HepG2 (cell line): ENCODE results near the gene HIPK2. TPM values are rescaled to one million over a fixed set of nuclear protein-coding genes. Genes with fewer than 3 reads are reported as not detected.

Source experiments
- ATAC-seq: fragments of 200-7000 bp; cut with Tn5 transposase; 3 replicates; pipeline ENCODE4 v1.9.1; 2020; ENCODE audit warnings: mild to moderate bottlenecking, moderate library complexity
- BruUV-seq: library from RNA; stranded (reverse); fragments of 400-500 nt; replicated peaks from 2 replicates; lab custom pipeline; 2021; lab: Mats Ljungman, UMichigan
- CTCF ChIA-PET: fragments of 300-600 bp; formaldehyde crosslinking; extraction: SDS; loops from one replicate; lab custom pipeline; 2021; ENCODE audit warnings: low total read pairs, inconsistent platforms, low intra/inter-chr PET ratio; lab: Yijun Ruan, JAX
- POLR2A ChIA-PET: fragments of 350-600 bp; sonication (Branson Sonifier 250); formaldehyde crosslinking; loops from one replicate; lab custom pipeline; 2020; ENCODE audit warnings: antibody characterized with exemption, inconsistent platforms; lab: Yijun Ruan, JAX
- DNase-seq: peaks from one replicate; pipeline ENCODE4 v3.0.0-alpha.2; 2015; ENCODE audit warnings: low spot score
- FAIRE-seq: peaks from 3 replicates; lab custom pipeline; 2011; peaks lifted over from hg19 to GRCh38; lab: Jason Lieb, UNC
- H2AFZ ChIP-seq: one replicate; pipeline ENCODE4 v1.6.1; 2011; ENCODE audit warnings: low read length, inconsistent platforms
- H3K27ac ChIP-seq: fragments of 300-600 bp; 3 replicates; pipeline ENCODE4 v1.8.0; 2011; ENCODE audit warnings: mixed run types, mild to moderate bottlenecking, mixed read lengths, low read length, inconsistent platforms; ENCODE audit not compliant: insufficient read depth; ENCODE audit errors: extremely low read length
- H3K27me3 ChIP-seq, 2 experiments: fragments of 200-600 bp in 1 of 2; 2 replicates in 1 of 2; 3 replicates in 1 of 2; pipeline versions ENCODE4 v1.6.0 to v1.8.0; 2011; ENCODE audit warnings: low read length in 2 of 2, mild to moderate bottlenecking in 2 of 2, moderate library complexity in 2 of 2, inconsistent platforms in 1 of 2; ENCODE audit not compliant: insufficient read depth in 2 of 2, control insufficient read depth in 1 of 2
- H3K36me3 ChIP-seq, 2 experiments: fragments of 200-600 bp in 1 of 2; replicated peaks in 1 of 2; 2 replicates in 1 of 2; 3 replicates in 1 of 2; pipeline versions ENCODE4 v1.5.1 to v1.8.0; 2011; ENCODE audit warnings: low read length in 2 of 2, inconsistent platforms in 1 of 2; ENCODE audit not compliant: insufficient read depth in 2 of 2, control insufficient read depth in 1 of 2
- H3K4me1 ChIP-seq: 2 replicates; pipeline ENCODE4 v1.5.1; 2012; ENCODE audit warnings: low read length, inconsistent platforms; ENCODE audit not compliant: insufficient read depth
- H3K4me2 ChIP-seq: 2 replicates; pipeline ENCODE4 v1.6.0; 2011; ENCODE audit warnings: low read depth, low read length, inconsistent platforms
- H3K4me3 ChIP-seq, 3 experiments: fragments of 200-600 bp in 1 of 3; sonication (generic), shearing (Covaris generic) in 1 of 3; replicated peaks in 1 of 3; 2 replicates each; pipeline ENCODE4 v1.5.1; 2011 to 2016; ENCODE audit warnings: low read length in 3 of 3, inconsistent platforms in 2 of 3, low read depth in 2 of 3, mild to moderate bottlenecking in 2 of 3, control low read depth in 1 of 3, mixed read lengths in 1 of 3; ENCODE audit not compliant: insufficient read depth in 1 of 3
- H3K79me2 ChIP-seq: one replicate; pipeline ENCODE4 v1.6.1; 2011; ENCODE audit warnings: low read length, inconsistent platforms; ENCODE audit not compliant: insufficient read depth
- H3K9ac ChIP-seq: 2 replicates; pipeline ENCODE4 v1.6.0; 2011; ENCODE audit warnings: mild to moderate bottlenecking, low read depth, low read length, inconsistent platforms; ENCODE audit not compliant: insufficient read depth
- H3K9me3 ChIP-seq: 2 replicates; pipeline ENCODE4 v1.5.1; 2012; ENCODE audit warnings: mild to moderate bottlenecking, low read length
- H4K20me1 ChIP-seq: 2 replicates; pipeline ENCODE4 v1.6.0; 2011; ENCODE audit warnings: inconsistent platforms, mild to moderate bottlenecking, low read length, moderate library complexity; ENCODE audit not compliant: insufficient read depth
- PAWR ChIP-seq: sonication (generic); formaldehyde crosslinking; IDR thresholded peaks from 2 replicates; pipeline ENCODE4 v1.4.0; 2020; ENCODE audit warnings: missing genetic modification reagents, mild to moderate bottlenecking, borderline replicate concordance
- ZBTB3 ChIP-seq: sonication (generic); formaldehyde crosslinking; IDR thresholded peaks from 2 replicates; pipeline ENCODE4 v1.4.0; 2020; ENCODE audit warnings: low read depth, mild to moderate bottlenecking, moderate library complexity, missing genetic modification reagents, borderline replicate concordance
- ZFAT ChIP-seq: sonication (generic); formaldehyde crosslinking; conservative IDR thresholded peaks from 2 replicates; pipeline ENCODE4 v1.8.1; 2023; ENCODE audit warnings: missing genetic modification reagents, inconsistent platforms
- ZNF567 ChIP-seq: sonication (generic); formaldehyde crosslinking; IDR thresholded peaks from 2 replicates; pipeline ENCODE4 v1.8.1; 2023; ENCODE audit warnings: mild to moderate bottlenecking, missing genetic modification reagents, borderline replicate concordance
- ZNF724P ChIP-seq: sonication (generic); formaldehyde crosslinking; IDR thresholded peaks from 2 replicates; pipeline ENCODE4 v1.8.0; 2022; ENCODE audit warnings: missing genetic modification reagents, borderline replicate concordance
- ZSCAN30 ChIP-seq: sonication (generic); formaldehyde crosslinking; IDR thresholded peaks from 2 replicates; pipeline ENCODE4 v1.5.0; 2020; ENCODE audit warnings: mild to moderate bottlenecking, missing genetic modification reagents
- in situ Hi-C: cut with HindIII; loops from 2 replicates; pipeline ENCODE4 v1.10.0; 2017; ENCODE audit warnings: low pct_unique_long_range_greater_than_20kb; ENCODE audit not compliant: extremely low pct_ligation_motif_present
- intact Hi-C: fragments of 100-400 bp; cut with micrococcal nuclease; formaldehyde crosslinking; loops from one replicate; pipeline ENCODE4 v1.10.0; 2022; ENCODE audit not compliant: unreplicated experiment
- polyA plus RNA-seq, 8 experiments: library from polyadenylated mRNA; depleted of rRNA in 3 of 8; stranded (reverse) in 7 of 8; unstranded in 1 of 8; fragments of >200 nt; fragmentation: Illumina TruSeq in 4 of 8; extraction: Trizol in 4 of 8; gene quantifications; 2 replicates each; pipeline versions ENCODE4 v1.2.1 to v1.2.3, GENCODE V29; 2011 to 2016; ENCODE audit warnings: low read depth in 4 of 8, missing spikeins in 1 of 8, mixed read lengths in 1 of 8; ENCODE audit not compliant: insufficient read depth in 1 of 8
- total RNA-seq, 5 experiments: library from RNA; depleted of rRNA; stranded (reverse); fragments of >200 nt; fragmentation: Illumina TruSeq; extraction: Trizol; gene quantifications; 2 replicates each; pipeline ENCODE4 v1.2.3, GENCODE V29; 2016; ENCODE audit warnings: low read depth in 1 of 5
- TF ChIP-seq, protein P1 (sequence below): sonication (generic); formaldehyde crosslinking; conservative IDR thresholded peaks from 2 replicates; pipeline ENCODE4 v1.8.0; 2022; ENCODE audit warnings: low read depth, missing genetic modification reagents
- TF ChIP-seq, protein P2 (sequence below): sonication (generic); formaldehyde crosslinking; IDR thresholded peaks from 2 replicates; pipeline ENCODE4 v1.4.0; 2020; ENCODE audit warnings: missing genetic modification reagents
- TF ChIP-seq, protein P3 (sequence below): sonication (generic); formaldehyde crosslinking; IDR thresholded peaks from 2 replicates; pipeline ENCODE4 v1.4.0; 2020; ENCODE audit warnings: missing genetic modification reagents

HIPK2 gene
- total and polyA plus RNA-seq, 2 of the 13 experiments (the other 11 are each of a cell fraction or from before 2014, with no cell fraction given), result 14.4 to 20.2 TPM

DNA sequence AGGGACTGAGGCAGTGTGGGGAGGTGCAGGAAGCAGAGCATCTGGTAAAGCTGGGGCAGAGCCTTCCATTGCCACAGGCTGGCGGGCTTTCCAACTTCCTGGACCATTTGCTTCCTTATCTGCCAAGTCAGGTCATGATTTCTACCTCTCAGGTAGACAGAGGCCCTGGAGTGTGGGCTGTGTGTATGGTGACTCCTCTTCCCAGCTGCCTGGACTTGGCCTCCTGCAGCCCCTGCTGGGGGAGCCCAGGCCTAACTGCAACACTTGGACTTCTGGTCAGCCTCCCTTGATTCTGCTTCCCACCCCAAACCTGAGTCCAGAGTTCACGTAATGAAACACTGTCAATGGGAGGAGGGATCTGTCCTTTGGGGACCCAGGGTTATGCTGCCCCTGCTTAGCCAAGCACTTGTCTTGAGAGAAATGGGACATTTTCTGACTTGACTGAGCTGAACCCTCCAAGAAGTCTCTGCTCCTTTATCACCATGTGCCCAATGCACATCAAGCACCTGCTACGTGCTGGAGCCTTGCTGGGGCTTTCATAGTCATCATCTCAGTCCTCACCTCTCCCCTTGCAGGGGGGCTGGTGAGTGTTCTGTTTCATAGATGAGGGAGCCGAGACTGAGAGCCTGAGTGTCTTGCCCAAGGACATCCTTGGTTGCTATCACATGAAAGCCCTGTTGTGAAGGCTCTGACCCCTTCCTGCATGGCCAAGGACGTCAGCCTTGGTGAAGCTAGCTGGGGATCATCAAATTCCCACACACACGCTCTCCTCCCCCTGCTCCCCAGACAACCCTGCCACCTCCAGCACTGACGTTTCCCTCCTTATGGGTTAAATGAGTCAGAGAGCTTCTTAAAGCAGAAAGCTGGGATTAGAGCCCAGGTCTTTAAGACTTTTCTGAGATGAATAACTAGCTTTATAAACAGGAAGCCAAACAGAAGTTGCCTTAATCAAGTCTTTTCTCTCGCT is 250.9 kb downstream of the HIPK2 start (continued):
- TF ChIP-seq ZNF567 (CRISPR knock-in tag), result no peak

DNA sequence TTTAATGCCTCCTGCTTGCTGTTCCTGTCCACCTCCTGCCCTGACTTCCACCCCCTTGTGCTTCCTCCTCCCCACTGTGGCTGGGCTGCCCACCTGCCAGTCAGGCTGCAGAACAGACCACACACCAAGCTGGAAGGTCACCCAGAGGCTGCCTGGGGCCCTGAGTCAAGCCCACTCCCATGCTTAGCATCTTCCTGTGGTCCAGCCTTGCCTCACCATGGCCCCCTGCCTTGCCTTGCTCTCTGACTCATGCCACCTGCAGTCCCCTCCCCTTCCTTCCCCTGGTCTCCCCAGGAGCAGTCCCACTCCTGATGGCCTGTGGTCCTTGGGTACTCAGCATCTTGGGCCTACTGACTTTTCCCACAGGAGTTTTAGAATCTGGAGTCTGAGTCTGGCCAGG is 252.0 kb downstream of the HIPK2 start:
- Histone ChIP-seq H3K27me3 (peaks cover 0 to 51% of the 10 kb centered on the region in 2 experiments; a peak in 4 of 5 replicates), H3K27ac (no peak overlapping the region), H4K20me1 (no peaks in the 10 kb centered on the region; the same call in 1 of the 2 replicates), H3K9me3 (no peaks in the 10 kb centered on the region), H2AFZ (no peak overlapping the region), H3K79me2 (no peaks in the 10 kb centered on the region), H3K36me3 (no peaks in the 10 kb centered on the region), H3K4me3 (no peak overlapping the region), H3K4me2 (no peak overlapping the region), H3K4me1 (peaks cover 5% of the 10 kb centered on the region; the same call in 1 of the 2 replicates), H3K9ac (no peak overlapping the region)
- no TSS peak for BruUV-seq
- CTCF ChIA-PET, result no interaction called here
- TF ChIP-seq PAWR (CRISPR knock-in tag) (no peak), ZBTB3 (CRISPR knock-in tag) (no peak), ZSCAN30 (CRISPR knock-in tag) (no peak), ZNF724P (no peak), ZFAT (CRISPR knock-in tag) (no peak)
- TF ChIP-seq, protein P1, sequence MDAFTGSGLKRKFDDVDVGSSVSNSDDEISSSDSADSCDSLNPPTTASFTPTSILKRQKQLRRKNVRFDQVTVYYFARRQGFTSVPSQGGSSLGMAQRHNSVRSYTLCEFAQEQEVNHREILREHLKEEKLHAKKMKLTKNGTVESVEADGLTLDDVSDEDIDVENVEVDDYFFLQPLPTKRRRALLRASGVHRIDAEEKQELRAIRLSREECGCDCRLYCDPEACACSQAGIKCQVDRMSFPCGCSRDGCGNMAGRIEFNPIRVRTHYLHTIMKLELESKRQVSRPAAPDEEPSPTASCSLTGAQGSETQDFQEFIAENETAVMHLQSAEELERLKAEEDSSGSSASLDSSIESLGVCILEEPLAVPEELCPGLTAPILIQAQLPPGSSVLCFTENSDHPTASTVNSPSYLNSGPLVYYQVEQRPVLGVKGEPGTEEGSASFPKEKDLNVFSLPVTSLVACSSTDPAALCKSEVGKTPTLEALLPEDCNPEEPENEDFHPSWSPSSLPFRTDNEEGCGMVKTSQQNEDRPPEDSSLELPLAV (CRISPR knock-in tag), result no peak
- TF ChIP-seq, protein P2, sequence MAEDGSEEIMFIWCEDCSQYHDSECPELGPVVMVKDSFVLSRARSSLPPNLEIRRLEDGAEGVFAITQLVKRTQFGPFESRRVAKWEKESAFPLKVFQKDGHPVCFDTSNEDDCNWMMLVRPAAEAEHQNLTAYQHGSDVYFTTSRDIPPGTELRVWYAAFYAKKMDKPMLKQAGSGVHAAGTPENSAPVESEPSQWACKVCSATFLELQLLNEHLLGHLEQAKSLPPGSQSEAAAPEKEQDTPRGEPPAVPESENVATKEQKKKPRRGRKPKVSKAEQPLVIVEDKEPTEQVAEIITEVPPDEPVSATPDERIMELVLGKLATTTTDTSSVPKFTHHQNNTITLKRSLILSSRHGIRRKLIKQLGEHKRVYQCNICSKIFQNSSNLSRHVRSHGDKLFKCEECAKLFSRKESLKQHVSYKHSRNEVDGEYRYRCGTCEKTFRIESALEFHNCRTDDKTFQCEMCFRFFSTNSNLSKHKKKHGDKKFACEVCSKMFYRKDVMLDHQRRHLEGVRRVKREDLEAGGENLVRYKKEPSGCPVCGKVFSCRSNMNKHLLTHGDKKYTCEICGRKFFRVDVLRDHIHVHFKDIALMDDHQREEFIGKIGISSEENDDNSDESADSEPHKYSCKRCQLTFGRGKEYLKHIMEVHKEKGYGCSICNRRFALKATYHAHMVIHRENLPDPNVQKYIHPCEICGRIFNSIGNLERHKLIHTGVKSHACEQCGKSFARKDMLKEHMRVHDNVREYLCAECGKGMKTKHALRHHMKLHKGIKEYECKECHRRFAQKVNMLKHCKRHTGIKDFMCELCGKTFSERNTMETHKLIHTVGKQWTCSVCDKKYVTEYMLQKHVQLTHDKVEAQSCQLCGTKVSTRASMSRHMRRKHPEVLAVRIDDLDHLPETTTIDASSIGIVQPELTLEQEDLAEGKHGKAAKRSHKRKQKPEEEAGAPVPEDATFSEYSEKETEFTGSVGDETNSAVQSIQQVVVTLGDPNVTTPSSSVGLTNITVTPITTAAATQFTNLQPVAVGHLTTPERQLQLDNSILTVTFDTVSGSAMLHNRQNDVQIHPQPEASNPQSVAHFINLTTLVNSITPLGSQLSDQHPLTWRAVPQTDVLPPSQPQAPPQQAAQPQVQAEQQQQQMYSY (CRISPR knock-in tag), result no peak
- TF ChIP-seq, protein P3, sequence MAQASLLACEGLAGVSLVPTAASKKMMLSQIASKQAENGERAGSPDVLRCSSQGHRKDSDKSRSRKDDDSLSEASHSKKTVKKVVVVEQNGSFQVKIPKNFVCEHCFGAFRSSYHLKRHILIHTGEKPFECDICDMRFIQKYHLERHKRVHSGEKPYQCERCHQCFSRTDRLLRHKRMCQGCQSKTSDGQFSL (CRISPR knock-in tag), result no peak
- POLR2A ChIA-PET, result no interaction called here
- in situ Hi-C loops, result no loop called here
- intact Hi-C loops, result no loop called here
- FAIRE-seq (no peak), DNase-seq (no peak), ATAC-seq (no peak)
